Muscle of arm (tissue), 12 donors: ENCODE measurements around the gene EMX1. TPM values are rescaled to one million over a fixed set of nuclear protein-coding genes. Genes with fewer than 3 reads are reported as not detected.

Source experiments
- DNase-seq: peaks from one replicate; pipeline ENCODE4 v3.0.0-alpha.2; 2013
- polyA plus RNA-seq, 12 donors: library from polyadenylated mRNA; unstranded; fragments of 120-200 nt; gene quantifications; one replicate each; pipeline ENCODE4 v1.2.1, GENCODE V29; 2013; ENCODE audit not compliant: insufficient read length in 12 of 12

EMX1 gene
- polyA plus RNA-seq, 12 donors = 0.10 to 0.27 (median 0.16) TPM; not detected in 8

- DNase-seq = no peak
These were observed 41.4 kb downstream of the EMX1 start for GRCh38 chr2:72958542-72959385.

- no peak for DNase-seq
These were observed 42.2 kb downstream of the EMX1 start for GRCh38 chr2:72959554-72959953.

- DNase-seq = no peak
These were observed 43.0 kb downstream of the EMX1 start for GRCh38 chr2:72959995-72960981.

GRCh38 chr2:72961036-72961720, 43.9 kb downstream of the EMX1 start:
- DNase-seq = no peak

- DNase-seq = no peak
These were observed 44.6 kb downstream of the EMX1 start for GRCh38 chr2:72961853-72962468.

- DNase-seq = no peak
These were observed 45.6 kb downstream of the EMX1 start for GRCh38 chr2:72962911-72963310.

GRCh38 chr2:72963423-72964145, 46.3 kb downstream of the EMX1 start:
- no peak for DNase-seq

GRCh38 chr2:72964146-72964525, 46.8 kb downstream of the EMX1 start:
- DNase-seq = no peak

- DNase-seq = no peak
These were observed 47.7 kb downstream of the EMX1 start for GRCh38 chr2:72965016-72965415.

GRCh38 chr2:72965770-72966450, 48.6 kb downstream of the EMX1 start:
- DNase-seq = no peak

- DNase-seq = no peak
These were observed 51.0 kb downstream of the EMX1 start for GRCh38 chr2:72968286-72968685.

GRCh38 chr2:72969706-72970105, 52.4 kb downstream of the EMX1 start:
- DNase-seq = no peak

GRCh38 chr2:72971036-72971435, 53.7 kb downstream of the EMX1 start:
- no peak for DNase-seq

- no peak for DNase-seq
These were observed 55.2 kb downstream of the EMX1 start for GRCh38 chr2:72972352-72973136.

GRCh38 chr2:72973137-72973535, 55.8 kb downstream of the EMX1 start:
- DNase-seq = no peak

GRCh38 chr2:72973566-72974435, 56.5 kb downstream of the EMX1 start:
- DNase-seq = no peak

GRCh38 chr2:72974436-72974754, 57.1 kb downstream of the EMX1 start:
- DNase-seq = no peak

GRCh38 chr2:72975017-72975416, 57.7 kb downstream of the EMX1 start:
- no peak for DNase-seq

- DNase-seq = no peak
These were observed 62.6 kb downstream of the EMX1 start for GRCh38 chr2:72979896-72980295.
